ENCODE measurements around the gene CACTIN. TPM values are rescaled to one million over a fixed set of nuclear protein-coding genes. Genes with fewer than 3 reads are reported as not detected.

CACTIN gene
- polyA plus RNA-seq, 1 of the 3 experiments (the other 2 are of a cell fraction) = 36.4 TPM

DNA sequence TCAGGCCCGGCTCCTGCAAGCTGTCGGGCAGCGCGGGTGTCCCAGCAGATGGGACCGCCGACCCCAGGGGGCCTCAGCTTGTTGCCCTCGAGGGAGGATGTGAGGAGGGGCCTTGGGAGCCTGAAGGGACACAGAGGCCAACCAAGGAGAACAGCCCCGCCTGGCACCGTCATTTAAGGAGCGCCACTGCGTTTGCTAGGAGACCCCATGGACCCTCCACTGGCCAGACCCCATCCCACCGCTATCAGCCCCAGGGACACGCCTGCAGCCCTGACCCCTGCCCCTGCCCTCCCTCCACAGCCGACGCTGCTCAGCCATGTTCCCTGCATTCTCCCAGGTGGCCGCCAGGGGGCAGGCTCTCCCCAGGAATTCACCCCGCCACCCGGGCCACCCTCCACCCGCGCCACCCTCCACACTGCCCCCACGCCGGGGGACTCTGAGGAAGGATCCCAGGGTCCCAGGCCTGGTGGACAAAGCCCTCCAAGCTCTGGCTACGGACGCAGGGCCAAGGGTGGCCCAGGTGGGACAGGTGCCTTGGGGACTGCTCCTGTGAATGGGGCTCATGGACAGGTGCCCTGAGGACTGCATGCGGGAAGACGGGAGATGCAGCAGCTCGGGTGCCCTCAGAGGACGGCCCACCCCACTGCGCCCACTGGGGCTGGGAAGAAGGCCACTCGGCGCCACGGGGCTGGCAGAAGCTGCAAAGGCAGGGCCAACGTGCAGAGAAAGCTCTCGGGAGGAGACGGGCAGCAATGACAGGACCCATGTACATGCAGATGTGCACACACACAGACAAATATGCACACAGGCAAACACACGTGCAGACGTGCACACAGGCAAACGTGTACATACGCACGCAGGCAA is 39.3 kb upstream of the CACTIN start:
- 49% methylated on average over 19 of the region's 40 CpGs for WGBS (ENCODE audit: low lambda C conversion rate)
- no peaks in the 10 kb centered on the region for H3F3A ChIP-seq (replicated peaks; ENCODE audit: insufficient read depth)
- no peak overlapping the region for H3K9ac ChIP-seq
- peaks cover 0 to 11% of the 10 kb centered on the region in 2 experiments for H3K36me3 ChIP-seq (replicated peaks in 1 of 2; ENCODE audit: control insufficient read depth in 1 of 2, insufficient read depth in 2 of 2, low read length in 1 of 2)
- peaks cover 8% of the 10 kb centered on the region for H4K20me1 ChIP-seq (ENCODE audit: insufficient read depth)
- H3K27ac ChIP-seq (ENCODE audit: low read depth in 2 of 2, low read length in 1 of 2) = no peak overlapping the region
- no peak overlapping the region for H3K4me2 ChIP-seq
- no peaks in the 10 kb centered on the region for H3K9me3 ChIP-seq
- H2AFZ ChIP-seq (ENCODE audit: low read depth) = no peak overlapping the region
- H3K79me2 ChIP-seq (ENCODE audit: insufficient read depth) = no peaks in the 10 kb centered on the region
- H3K4me3 ChIP-seq (ENCODE audit: low read depth in 2 of 2, low read length in 1 of 2) = peak overlapping the region in 1 of 2 experiments; percentile 48; a peak in 1 of 4 replicates
- CTCF ChIA-PET = interaction anchor here (0.6 to 4.1 kb wide), 36 partner anchors 9 to 566 kb away, joined by 3 to 39 read pairs (median 4); partner anchors contain the start of genes PIP5K1C, SMIM44 and TJP3
- no peaks in the 10 kb centered on the region for H3K27me3 ChIP-seq (ENCODE audit: insufficient read depth)
- POLR2A ChIA-PET = no interaction called here
- peak; percentile 96 for DNase-seq
- H3K4me1 ChIP-seq (ENCODE audit: control insufficient read depth in 1 of 2, insufficient read depth in 2 of 2, low read depth in 1 of 2, low read length in 1 of 2) = peaks cover 0 to 2% of the 10 kb centered on the region in 2 experiments; a peak in 1 of 4 replicates
- H3K9me2 ChIP-seq = no peaks in the 10 kb centered on the region
- TF ChIP-seq SMC3 (IDR thresholded peaks at IDR 0.05; ENCODE audit: low read depth, low read length) = peak; percentile 77
- peak; percentile 80 for TF ChIP-seq RAD21 (IDR thresholded peaks at IDR 0.05; ENCODE audit: low read length)
- TF ChIP-seq, protein P1, sequence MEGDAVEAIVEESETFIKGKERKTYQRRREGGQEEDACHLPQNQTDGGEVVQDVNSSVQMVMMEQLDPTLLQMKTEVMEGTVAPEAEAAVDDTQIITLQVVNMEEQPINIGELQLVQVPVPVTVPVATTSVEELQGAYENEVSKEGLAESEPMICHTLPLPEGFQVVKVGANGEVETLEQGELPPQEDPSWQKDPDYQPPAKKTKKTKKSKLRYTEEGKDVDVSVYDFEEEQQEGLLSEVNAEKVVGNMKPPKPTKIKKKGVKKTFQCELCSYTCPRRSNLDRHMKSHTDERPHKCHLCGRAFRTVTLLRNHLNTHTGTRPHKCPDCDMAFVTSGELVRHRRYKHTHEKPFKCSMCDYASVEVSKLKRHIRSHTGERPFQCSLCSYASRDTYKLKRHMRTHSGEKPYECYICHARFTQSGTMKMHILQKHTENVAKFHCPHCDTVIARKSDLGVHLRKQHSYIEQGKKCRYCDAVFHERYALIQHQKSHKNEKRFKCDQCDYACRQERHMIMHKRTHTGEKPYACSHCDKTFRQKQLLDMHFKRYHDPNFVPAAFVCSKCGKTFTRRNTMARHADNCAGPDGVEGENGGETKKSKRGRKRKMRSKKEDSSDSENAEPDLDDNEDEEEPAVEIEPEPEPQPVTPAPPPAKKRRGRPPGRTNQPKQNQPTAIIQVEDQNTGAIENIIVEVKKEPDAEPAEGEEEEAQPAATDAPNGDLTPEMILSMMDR (IDR thresholded peaks at IDR 0.05) = peak; percentile 85
- TF ChIP-seq JUND (IDR thresholded peaks at IDR 0.05) = no peak
- no peak for TF ChIP-seq TAF1 (IDR thresholded peaks at IDR 0.05; ENCODE audit: borderline replicate concordance, low read depth, low read length)
- 0 out of 2 replicates have a peak, but pooled peaks have one; percentile 39 for TF ChIP-seq YY1 (IDR thresholded peaks at IDR 0.05; ENCODE audit: low read depth)
- no peak for TF ChIP-seq FOSL2 (IDR thresholded peaks at IDR 0.05; ENCODE audit: borderline replicate concordance, low read depth)

DNA sequence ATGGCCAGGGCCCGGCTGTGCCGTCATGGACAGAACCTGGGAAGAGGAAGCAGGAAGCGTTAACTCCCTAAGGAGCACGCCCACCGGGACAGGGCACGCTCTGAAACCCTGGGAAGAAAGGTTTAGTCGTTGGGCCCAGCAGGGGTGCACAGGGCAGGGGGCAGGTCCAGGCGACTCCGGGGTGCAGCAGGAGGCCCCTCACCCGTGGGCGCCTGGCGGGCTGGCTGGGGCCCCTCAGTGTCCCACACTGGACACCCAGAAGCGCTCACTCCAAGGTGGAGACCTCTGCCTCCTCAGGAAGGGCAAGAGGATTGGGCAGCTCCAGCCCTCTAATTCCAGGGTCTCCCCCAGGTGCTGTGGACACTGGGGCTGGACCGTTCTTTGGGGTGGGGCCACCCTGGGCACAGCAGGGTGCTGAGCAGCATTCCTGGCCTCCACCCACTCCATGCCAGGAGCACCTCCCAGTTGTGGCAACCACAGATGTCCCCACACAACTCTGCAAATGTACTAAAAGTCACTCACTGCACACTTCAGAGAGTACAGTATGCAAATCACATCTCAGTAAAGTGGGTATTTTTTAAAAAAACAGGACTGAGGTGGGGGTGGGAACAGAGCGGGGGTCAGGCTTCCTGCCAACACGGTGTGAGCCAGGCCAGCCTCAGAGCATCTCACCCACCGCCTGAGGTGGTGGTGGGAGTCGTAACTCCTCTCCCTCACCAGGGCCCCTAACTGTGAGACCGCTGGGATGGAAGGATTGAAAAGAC is 38.5 kb upstream of the CACTIN start:
- Histone ChIP-seq H3K27ac (ENCODE audit: low read depth in 2 of 2, low read length in 1 of 2) (no peak overlapping the region), H3K4me2 (no peak overlapping the region), H3K36me3 (replicated peaks in 1 of 2; ENCODE audit: control insufficient read depth in 1 of 2, insufficient read depth in 2 of 2, low read length in 1 of 2) (peaks cover 0 to 11% of the 10 kb centered on the region in 2 experiments), H3K9ac (no peak overlapping the region), H3K9me2 (no peaks in the 10 kb centered on the region), H3K4me3 (ENCODE audit: low read depth in 2 of 2, low read length in 1 of 2) (no peak overlapping the region), H3K27me3 (ENCODE audit: insufficient read depth) (no peaks in the 10 kb centered on the region), H3F3A (replicated peaks; ENCODE audit: insufficient read depth) (no peaks in the 10 kb centered on the region), H3K79me2 (ENCODE audit: insufficient read depth) (no peaks in the 10 kb centered on the region), H3K4me1 (ENCODE audit: control insufficient read depth in 1 of 2, insufficient read depth in 2 of 2, low read depth in 1 of 2, low read length in 1 of 2) (peaks cover 0 to 2% of the 10 kb centered on the region in 2 experiments; a peak in 1 of 4 replicates), H3K9me3 (no peaks in the 10 kb centered on the region), H4K20me1 (ENCODE audit: insufficient read depth) (peaks cover 8% of the 10 kb centered on the region), H2AFZ (ENCODE audit: low read depth) (no peak overlapping the region)
- no peak for TF ChIP-seq RFX5 (IDR thresholded peaks at IDR 0.05; ENCODE audit: low read length)
- TF ChIP-seq, protein P2, sequence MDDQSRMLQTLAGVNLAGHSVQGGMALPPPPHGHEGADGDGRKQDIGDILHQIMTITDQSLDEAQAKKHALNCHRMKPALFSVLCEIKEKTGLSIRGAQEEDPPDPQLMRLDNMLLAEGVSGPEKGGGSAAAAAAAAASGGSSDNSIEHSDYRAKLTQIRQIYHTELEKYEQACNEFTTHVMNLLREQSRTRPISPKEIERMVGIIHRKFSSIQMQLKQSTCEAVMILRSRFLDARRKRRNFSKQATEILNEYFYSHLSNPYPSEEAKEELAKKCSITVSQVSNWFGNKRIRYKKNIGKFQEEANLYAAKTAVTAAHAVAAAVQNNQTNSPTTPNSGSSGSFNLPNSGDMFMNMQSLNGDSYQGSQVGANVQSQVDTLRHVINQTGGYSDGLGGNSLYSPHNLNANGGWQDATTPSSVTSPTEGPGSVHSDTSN (IDR thresholded peaks at IDR 0.05) = no peak
- TF ChIP-seq, protein P1 (IDR thresholded peaks at IDR 0.05) = no peak
- TF ChIP-seq MXI1 (IDR thresholded peaks at IDR 0.05; ENCODE audit: low read depth, low read length) = no peak
- TF ChIP-seq TCF12 (IDR thresholded peaks at IDR 0.05) = no peak
- CTCF ChIA-PET = interaction anchor here (0.6 to 4.1 kb wide), 21 partner anchors 8 to 158 kb away, joined by 3 to 39 read pairs (median 6); partner anchors contain the start of genes PIP5K1C and TJP3
- POLR2A ChIA-PET = no interaction called here
- 77% methylated on average over 12 of the region's 19 CpGs for WGBS (ENCODE audit: low lambda C conversion rate)
- DNase-seq = no peak
